Lower leg skin (tissue), 4 donors: Measurements from ENCODE around the gene TOR1AIP2. TPM values are rescaled to one million over a fixed set of nuclear protein-coding genes. Genes with fewer than 3 reads are reported as not detected.
A peak's percentile ranks its signal among the peaks of the same experiment; 100 is the strongest.

Experiments used
- DNase-seq, 2 donors: peaks; one replicate each; pipeline ENCODE4 v3.0.0-alpha.2; 2019; ENCODE audit warnings: low spot score in 2 of 2
- H3K4me3 ChIP-seq: fragments of 200-600 bp; sonication (generic); 2 replicates; pipeline ENCODE4 v1.5.1; 2017; ENCODE audit warnings: mild to moderate bottlenecking, low read depth; ENCODE audit not compliant: poor library complexity, severe bottlenecking
- POLR2A ChIP-seq, 2 donors: fragments of 450-650 bp; IDR thresholded peaks; one replicate each; pipeline ENCODE4 v1.6.1; 2016 to 2017; ENCODE audit warnings: antibody characterized with exemption in 2 of 2, mild to moderate bottlenecking in 1 of 2, moderate library complexity in 1 of 2
- WGBS, 2 donors: methylation state at CpG; one replicate each; pipeline ENCODE4 v1.1.5; 2018; 5-methylcytosine and 5-hydroxymethylcytosine counted together
- intact Hi-C: fragments of 100-400 bp; cut with DNase I; formaldehyde crosslinking; loops from one replicate; pipeline ENCODE4 v1.15.0; 2023; ENCODE audit warnings: low total_unique reads
- total RNA-seq, 4 donors: library from RNA; depleted of rRNA; stranded (reverse); fragments of >200 nt; gene quantifications; one replicate each; pipeline ENCODE4 v1.1.0, GENCODE V29; 2016
- TF ChIP-seq, protein P1 (sequence below), 3 donors: fragments of 450-650 bp; IDR thresholded peaks; one replicate each; pipeline ENCODE4 v1.5.1; 2016; ENCODE audit warnings: antibody characterized with exemption in 3 of 3, mild to moderate bottlenecking in 3 of 3, moderate library complexity in 2 of 3

TOR1AIP2 gene
- total RNA-seq, 4 donors from 2014 or later: 81.5 to 108 (median 91.3) TPM

GRCh38 chr1:179818260-179818659, 59.3 kb downstream of the TOR1AIP2 start:
- intact Hi-C loops: no loop called here
- peak in 1 of 2 donors; percentile 64 for DNase-seq
- H3K4me3 ChIP-seq: no peak overlapping the region
- TF ChIP-seq, protein P1, sequence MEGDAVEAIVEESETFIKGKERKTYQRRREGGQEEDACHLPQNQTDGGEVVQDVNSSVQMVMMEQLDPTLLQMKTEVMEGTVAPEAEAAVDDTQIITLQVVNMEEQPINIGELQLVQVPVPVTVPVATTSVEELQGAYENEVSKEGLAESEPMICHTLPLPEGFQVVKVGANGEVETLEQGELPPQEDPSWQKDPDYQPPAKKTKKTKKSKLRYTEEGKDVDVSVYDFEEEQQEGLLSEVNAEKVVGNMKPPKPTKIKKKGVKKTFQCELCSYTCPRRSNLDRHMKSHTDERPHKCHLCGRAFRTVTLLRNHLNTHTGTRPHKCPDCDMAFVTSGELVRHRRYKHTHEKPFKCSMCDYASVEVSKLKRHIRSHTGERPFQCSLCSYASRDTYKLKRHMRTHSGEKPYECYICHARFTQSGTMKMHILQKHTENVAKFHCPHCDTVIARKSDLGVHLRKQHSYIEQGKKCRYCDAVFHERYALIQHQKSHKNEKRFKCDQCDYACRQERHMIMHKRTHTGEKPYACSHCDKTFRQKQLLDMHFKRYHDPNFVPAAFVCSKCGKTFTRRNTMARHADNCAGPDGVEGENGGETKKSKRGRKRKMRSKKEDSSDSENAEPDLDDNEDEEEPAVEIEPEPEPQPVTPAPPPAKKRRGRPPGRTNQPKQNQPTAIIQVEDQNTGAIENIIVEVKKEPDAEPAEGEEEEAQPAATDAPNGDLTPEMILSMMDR (IDR thresholded peaks at IDR 0.05): no peak
- TF ChIP-seq POLR2A (IDR thresholded peaks at IDR 0.05): no peak
- WGBS, 2 donors: 82 to 85% methylated on average over 7 of the region's 7 CpGs

- no peak overlapping the region for H3K4me3 ChIP-seq
- no peak for DNase-seq
- intact Hi-C loops: no loop called here
- 74 to 90% methylated on average over 8 of the region's 8 CpGs for WGBS, 2 donors
- TF ChIP-seq POLR2A (IDR thresholded peaks at IDR 0.05): no peak
- TF ChIP-seq, protein P1 (IDR thresholded peaks at IDR 0.05): no peak
Observed at GRCh38 chr1:179817789-179818188, 59.8 kb downstream of the TOR1AIP2 start.

- no peak overlapping the region for H3K4me3 ChIP-seq
- intact Hi-C loops: no loop called here
Observed at GRCh38 chr1:179817056-179817455, 60.5 kb downstream of the TOR1AIP2 start.

GRCh38 chr1:179816196-179816960, 61.2 kb downstream of the TOR1AIP2 start:
- intact Hi-C loops: no loop called here
- DNase-seq: peak in 1 of 2 donors; percentile 84
- WGBS, 2 donors: 71 to 79% methylated on average over 17 of the region's 17 CpGs
- TF ChIP-seq POLR2A (IDR thresholded peaks at IDR 0.05): no peak
- TF ChIP-seq, protein P1 (IDR thresholded peaks at IDR 0.05): no peak
- H3K4me3 ChIP-seq: no peak overlapping the region

More at GRCh38 chr1:179817056-179817455, 60.5 kb downstream of the TOR1AIP2 start:
- WGBS, 2 donors: 95% methylated on average over 8 of the region's 8 CpGs
- TF ChIP-seq, protein P1 (IDR thresholded peaks at IDR 0.05): no peak
- TF ChIP-seq POLR2A (IDR thresholded peaks at IDR 0.05): no peak
- peak in 1 of 2 donors; percentile 77 for DNase-seq

GRCh38 chr1:179815641-179816040, 62.0 kb downstream of the TOR1AIP2 start:
- intact Hi-C loops: no loop called here
- TF ChIP-seq, protein P1 (IDR thresholded peaks at IDR 0.05): no peak
- no peak for TF ChIP-seq POLR2A (IDR thresholded peaks at IDR 0.05)
- no peak overlapping the region for H3K4me3 ChIP-seq
- no peak for DNase-seq
- WGBS, 2 donors: 43 to 48% methylated on average over 5 of the region's 5 CpGs
